GM18520 (cell line): ENCODE results near the gene IFIT3.
A peak's percentile ranks its signal among the peaks of the same experiment; 100 is the strongest.
"Not testable (repeated sequence)": the region's sequence is repeated elsewhere in the genome, so short reads cannot be mapped to it uniquely, and the experiment has no call there.

ENCODE experiments used
- ATAC-seq: cut with Tn5 transposase; IDR thresholded peaks from one replicate; pipeline ENCODE4 v1.9.1; 2021; ENCODE audit not compliant: unreplicated experiment

IFIT3 gene

GRCh38 chr10:89332123-89332633 lies 4.4 kb downstream of the IFIT3 start:
- peak; percentile 23 for ATAC-seq

GRCh38 chr10:89335226-89335625 lies 7.4 kb downstream of the IFIT3 start:
- ATAC-seq: no peak

- ATAC-seq: no peak
Observed at GRCh38 chr10:89336241-89336640, 8.4 kb downstream of the IFIT3 start.

- no peak for ATAC-seq
Observed at GRCh38 chr10:89337484-89337883, 9.7 kb downstream of the IFIT3 start.

- ATAC-seq: no peak
Observed at GRCh38 chr10:89338713-89339112, 10.9 kb downstream of the IFIT3 start.

GRCh38 chr10:89339875-89340274 lies 12.1 kb downstream of the IFIT3 start:
- no peak for ATAC-seq

- ATAC-seq: no peak
Observed at GRCh38 chr10:89341649-89342048, 13.9 kb downstream of the IFIT3 start.

- ATAC-seq: no peak
Observed at GRCh38 chr10:89342206-89342958, 14.6 kb downstream of the IFIT3 start.

- ATAC-seq: no peak
Observed at GRCh38 chr10:89343089-89343767, 15.4 kb downstream of the IFIT3 start.

- no peak for ATAC-seq
Observed at GRCh38 chr10:89344156-89344555, 16.4 kb downstream of the IFIT3 start.

- no peak for ATAC-seq
Observed at GRCh38 chr10:89345367-89346000, 17.7 kb downstream of the IFIT3 start.

GRCh38 chr10:89346405-89347254 lies 18.8 kb downstream of the IFIT3 start:
- no peak for ATAC-seq

- ATAC-seq: no peak
Observed at GRCh38 chr10:89347701-89348457, 20.1 kb downstream of the IFIT3 start.

- no peak for ATAC-seq
Observed at GRCh38 chr10:89348481-89348880, 20.7 kb downstream of the IFIT3 start.

- no peak for ATAC-seq
Observed at GRCh38 chr10:89348975-89349374, 21.2 kb downstream of the IFIT3 start.

- not testable (repeated sequence) for ATAC-seq
Observed at GRCh38 chr10:89350631-89351315, 23.0 kb downstream of the IFIT3 start.

- peak; percentile 75 for ATAC-seq
Observed at GRCh38 chr10:89351412-89351779, 23.6 kb downstream of the IFIT3 start.

GRCh38 chr10:89351780-89352597 lies 24.2 kb downstream of the IFIT3 start:
- ATAC-seq: no peak

GRCh38 chr10:89352802-89353201 lies 25.0 kb downstream of the IFIT3 start:
- ATAC-seq: no peak
